ENCODE measurements around the gene ACSM2B. TPM values are rescaled to one million over a fixed set of nuclear protein-coding genes. Genes with fewer than 3 reads are reported as not detected.

The ACSM2B gene
- total RNA-seq, 1 donor from 2014 or later = not detected

Other genes with a start within 250 kb of the ACSM2B start
- not detected for gene GP2, start 248.9 kb downstream of the ACSM2B start, total RNA-seq
- gene UMOD, start 223.7 kb downstream of the ACSM2B start, total RNA-seq = not detected
- not detected for gene PDILT, start 171.6 kb downstream of the ACSM2B start, total RNA-seq
- gene ACSM5, start 166.8 kb downstream of the ACSM2B start, total RNA-seq = 1.2 TPM
- gene ACSM2A, start 124.8 kb downstream of the ACSM2B start, total RNA-seq = not detected
- 0.22 TPM for gene ACSM1, start 121.3 kb upstream of the ACSM2B start, total RNA-seq
- gene THUMPD1, start 165.5 kb upstream of the ACSM2B start, total RNA-seq = 17.5 TPM
- gene ACSM3, start 187.6 kb upstream of the ACSM2B start, total RNA-seq = 9.2 TPM
- gene ERI2, start 230.1 kb upstream of the ACSM2B start, total RNA-seq = 11.5 TPM
- 5.4 TPM for gene REXO5, start 230.2 kb upstream of the ACSM2B start, total RNA-seq

All from left ventricle myocardium superior (tissue), 1 donor.